WERI-Rb-1 (cell line): Measurements from ENCODE around the gene PKIB.

Source experiments
- DNase-seq: peaks from one replicate; pipeline ENCODE4 v3.0.0-alpha.2; 2020
- H3K27ac ChIP-seq: fragments of 250-450 bp; sonication (Bioruptor Pico); 2 replicates; pipeline ENCODE4 v1.5.1; 2020; ENCODE audit warnings: mild to moderate bottlenecking, moderate library complexity
- H3K27me3 ChIP-seq: fragments of 250-450 bp; sonication (Bioruptor Pico); 2 replicates; pipeline ENCODE4 v1.5.1; 2021; ENCODE audit warnings: mild to moderate bottlenecking, low read depth, moderate library complexity; ENCODE audit not compliant: insufficient read depth, severe bottlenecking
- H3K36me3 ChIP-seq: fragments of 250-450 bp; sonication (Bioruptor Pico); 2 replicates; pipeline ENCODE4 v1.5.1; 2020; ENCODE audit warnings: mild to moderate bottlenecking, moderate library complexity
- H3K4me3 ChIP-seq: 2 replicates; pipeline ENCODE4 v1.5.1; 2011; ENCODE audit warnings: low read depth, mild to moderate bottlenecking, control low read depth, low read length
- H3K9me3 ChIP-seq: fragments of 250-450 bp; sonication (Bioruptor Pico); 2 replicates; pipeline ENCODE4 v1.5.1; 2021; ENCODE audit warnings: mild to moderate bottlenecking, moderate library complexity; ENCODE audit not compliant: severe bottlenecking
- CTCF ChIP-seq: IDR thresholded peaks from 2 replicates; pipeline ENCODE4 v1.5.1; 2011; ENCODE audit warnings: low read depth, mild to moderate bottlenecking, control low read depth, inconsistent platforms, low read length

Gene PKIB

DNA sequence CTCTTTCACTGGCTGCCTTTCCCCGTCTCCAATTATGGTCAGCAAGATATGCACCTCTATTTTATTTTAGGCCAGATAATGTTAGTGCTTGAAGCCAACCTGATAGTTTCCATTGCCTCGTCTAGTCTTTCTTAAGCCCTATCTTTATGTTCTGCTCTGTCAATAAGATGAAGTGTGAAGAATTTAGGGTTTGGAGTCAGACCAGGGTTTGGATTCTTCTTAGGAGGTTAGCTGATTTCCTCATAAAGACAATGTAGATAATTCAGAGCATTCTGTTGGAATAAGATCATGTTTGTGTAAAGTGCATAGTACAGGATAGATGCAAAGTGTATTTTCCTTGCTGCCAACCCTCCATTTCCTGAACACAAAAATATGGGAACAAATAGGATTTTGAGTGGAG is 43.8 kb downstream of the PKIB start:
- Histone ChIP-seq H3K36me3 (no peaks in the 10 kb centered on the region; the same call in 1 of the 2 replicates), H3K4me3 (no peak overlapping the region), H3K27ac (no peak overlapping the region), H3K9me3 (no peaks in the 10 kb centered on the region), H3K27me3 (no peaks in the 10 kb centered on the region)
- DNase-seq, result no peak
- no peak for TF ChIP-seq CTCF

GRCh38 chr6:122657601-122658000 is 47.4 kb downstream of the PKIB start:
- Histone ChIP-seq H3K4me3 (no peak overlapping the region), H3K9me3 (no peaks in the 10 kb centered on the region), H3K36me3 (no peaks in the 10 kb centered on the region; the same call in 1 of the 2 replicates), H3K27ac (no peak overlapping the region), H3K27me3 (no peaks in the 10 kb centered on the region)
- no peak for TF ChIP-seq CTCF
- no peak for DNase-seq

DNA sequence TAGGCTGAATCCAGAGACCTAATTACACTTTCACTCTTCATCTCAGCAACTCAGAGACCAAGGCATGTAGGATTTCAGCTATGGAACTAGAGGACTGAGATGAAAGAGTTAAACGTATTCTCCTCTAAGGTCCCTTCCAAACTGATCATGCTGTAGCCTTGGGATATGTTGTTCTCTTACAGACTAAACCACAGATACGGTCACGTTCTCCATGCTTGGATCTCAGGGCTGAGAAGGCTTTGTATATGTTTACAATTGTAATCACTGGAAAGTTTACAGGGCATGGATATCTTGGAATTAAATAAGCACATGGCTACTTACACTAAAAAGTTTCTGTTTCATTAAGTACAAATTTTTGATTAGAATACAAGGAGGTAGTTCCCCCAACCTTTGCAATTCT is 50.1 kb downstream of the PKIB start:
- DNase-seq, result no peak
- TF ChIP-seq CTCF, result no peak
- H3K36me3 ChIP-seq, result peaks cover 4% of the 10 kb centered on the region
- no peak overlapping the region for H3K4me3 ChIP-seq
- no peak overlapping the region for H3K27ac ChIP-seq
- H3K27me3 ChIP-seq, result no peaks in the 10 kb centered on the region
- no peaks in the 10 kb centered on the region for H3K9me3 ChIP-seq

DNA sequence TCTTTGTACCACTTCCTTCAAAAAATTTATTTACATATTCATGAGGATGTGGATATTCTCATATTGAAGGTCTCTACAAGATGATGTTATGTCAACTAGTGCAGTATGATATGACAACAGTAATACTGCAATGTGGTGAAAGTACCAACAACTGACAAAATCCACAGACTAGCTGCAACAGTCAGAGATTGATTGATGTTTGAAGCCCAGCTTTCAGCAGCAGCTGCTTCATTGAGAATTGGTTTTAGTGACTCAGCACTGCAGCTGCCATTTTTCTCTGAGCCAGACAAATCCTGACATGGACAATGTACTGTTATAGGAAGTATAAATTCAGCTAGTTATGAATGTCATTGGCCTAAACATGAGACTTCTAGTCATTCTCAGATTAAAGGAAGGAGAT is 53.8 kb downstream of the PKIB start:
- H3K27me3 ChIP-seq, result no peaks in the 10 kb centered on the region
- peaks cover 4% of the 10 kb centered on the region for H3K36me3 ChIP-seq
- no peak overlapping the region for H3K27ac ChIP-seq
- no peak overlapping the region for H3K4me3 ChIP-seq
- DNase-seq, result no peak
- TF ChIP-seq CTCF, result no peak
- H3K9me3 ChIP-seq, result no peaks in the 10 kb centered on the region

GRCh38 chr6:122665929-122666328 is 55.7 kb downstream of the PKIB start:
- no peak overlapping the region for H3K27ac ChIP-seq
- H3K36me3 ChIP-seq, result peaks cover 4% of the 10 kb centered on the region
- H3K9me3 ChIP-seq, result no peaks in the 10 kb centered on the region
- no peak for TF ChIP-seq CTCF
- no peak for DNase-seq
- H3K27me3 ChIP-seq, result no peaks in the 10 kb centered on the region
- H3K4me3 ChIP-seq, result no peak overlapping the region

- Histone ChIP-seq H3K27ac (no peak overlapping the region), H3K27me3 (no peaks in the 10 kb centered on the region), H3K36me3 (peaks cover 4% of the 10 kb centered on the region), H3K4me3 (no peak overlapping the region), H3K9me3 (no peaks in the 10 kb centered on the region)
- DNase-seq, result no peak
- TF ChIP-seq CTCF, result no peak
These were observed 56.2 kb downstream of the PKIB start for GRCh38 chr6:122666418-122666817.
